Measurements from ENCODE around the gene TMEM52. TPM values are rescaled to one million over a fixed set of nuclear protein-coding genes. Genes with fewer than 3 reads are reported as not detected.

The TMEM52 gene
- total and polyA plus RNA-seq, 2 of the 8 experiments (the other 6 are each of a cell fraction or from before 2014, with no cell fraction given), result 14.6 to 30.2 TPM

DNA sequence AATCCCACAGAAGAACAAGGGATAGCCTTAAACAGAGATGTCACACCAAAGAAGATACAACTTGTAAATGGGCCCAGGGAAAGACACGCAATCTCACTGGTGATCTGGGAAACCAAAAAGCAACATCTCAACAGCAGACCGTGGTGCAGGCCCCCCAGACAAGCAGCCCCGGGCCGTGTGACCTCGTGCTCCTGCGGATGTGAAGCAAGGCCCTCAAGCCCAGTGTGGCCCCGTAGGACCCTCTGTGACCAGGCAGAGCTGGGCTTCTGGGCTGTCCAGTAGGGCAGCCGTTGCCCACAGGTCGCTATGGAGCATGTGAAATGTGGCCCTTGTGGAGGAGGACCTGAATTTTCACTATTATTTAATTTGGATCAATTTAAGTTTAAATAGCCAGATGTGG is 34.9 kb upstream of the TMEM52 start:
- Histone ChIP-seq H4K20me1 (replicated peaks in 1 of 2; ENCODE audit: control insufficient read depth in 1 of 2, insufficient read depth in 2 of 2, low read length in 2 of 2) (peaks cover 0 to 1% of the 10 kb centered on the region in 2 experiments), H2BK5ac (ENCODE audit: low read depth, low read length) (no peak overlapping the region), H3K27ac (ENCODE audit: low read depth, low read length) (no peak overlapping the region), H3K79me2 (ENCODE audit: control insufficient read depth in 1 of 2, insufficient read depth in 2 of 2, low read length in 2 of 2) (no peaks in the 10 kb centered on the region), H3K9me3 (ENCODE audit: insufficient read depth in 2 of 2, low read depth in 1 of 2, low read length in 1 of 2) (peaks cover 0 to 5% of the 10 kb centered on the region in 2 experiments; a peak in 1 of 4 replicates), H3K4me1 (replicated peaks in 1 of 4; ENCODE audit: control insufficient read depth in 3 of 4, insufficient read depth in 4 of 4, low read length in 3 of 4) (no peaks in the 10 kb centered on the region), H2BK120ac (replicated peaks; ENCODE audit: low read depth, low read length) (no peak overlapping the region), H2BK15ac (ENCODE audit: low read length) (no peak overlapping the region), H2BK12ac (ENCODE audit: low read depth, low read length) (no peak overlapping the region), H3K36me3 (ENCODE audit: control insufficient read depth in 2 of 4, insufficient read depth in 4 of 4, low read length in 3 of 4) (no peaks in the 10 kb centered on the region; a peak in 1 of 8 replicates), H2BK20ac (ENCODE audit: low read length) (no peak overlapping the region), H4K5ac (ENCODE audit: insufficient read length, low read depth, low read length) (no peak overlapping the region), H3K27me3 (replicated peaks in 1 of 4; ENCODE audit: control insufficient read depth in 3 of 4, extremely low read depth in 1 of 4, insufficient read depth in 3 of 4, low read length in 3 of 4) (no peaks in the 10 kb centered on the region; a peak in 1 of 7 replicates), H3K79me1 (ENCODE audit: low read depth, low read length) (no peaks in the 10 kb centered on the region), H3K23ac (ENCODE audit: insufficient read length) (no peak overlapping the region), H3K23me2 (ENCODE audit: low read depth, low read length) (no peaks in the 10 kb centered on the region), H2AFZ (ENCODE audit: low read length) (no peak overlapping the region), H4K91ac (replicated peaks; ENCODE audit: insufficient read length, low read length) (no peak overlapping the region), H3K9ac (replicated peaks in 1 of 4; ENCODE audit: extremely low read depth in 1 of 4, low read depth in 3 of 4, low read length in 3 of 4) (no peak overlapping the region), H3K4ac (replicated peaks; ENCODE audit: insufficient read length, low read depth, low read length) (no peak overlapping the region), H3K56ac (replicated peaks; ENCODE audit: insufficient read length, low read depth, low read length) (no peak overlapping the region), H2AK5ac (ENCODE audit: low read depth, low read length) (no peak overlapping the region), H3K4me2 (ENCODE audit: insufficient read depth in 1 of 2, low read depth in 2 of 2, low read length in 2 of 2) (no peak overlapping the region), H3K4me3 (ENCODE audit: extremely low read depth in 1 of 4, insufficient read depth in 2 of 4, low read depth in 3 of 4, low read length in 4 of 4) (no peak overlapping the region), H4K8ac (ENCODE audit: extremely low read depth, insufficient read depth, low read length) (no peak overlapping the region), H3K18ac (ENCODE audit: extremely low read depth, low read length) (no peak overlapping the region), H3K14ac (ENCODE audit: insufficient read length) (no peak overlapping the region)
- ChIA-PET POLR2A (ENCODE audit: partially characterized antibody) (no interaction called here), CTCF (ENCODE audit: partially characterized antibody) (interaction anchor here (0.9 to 15.6 kb wide), 9 partner anchors 9 to 127 kb away, joined by 3 to 249 read pairs (median 4); partner anchors contain the start of gene PRKCZ)
- DNase-seq (ENCODE audit: low read depth in 1 of 2, low spot score in 2 of 2) (no peak), FAIRE-seq (no peak)
- 91% methylated on average over 9 of the region's 9 CpGs; no CpG with 5 or more reads in 1 of the 2 experiments for WGBS, 2 experiments (ENCODE audit: extremely low coverage in 1 of 2, insufficient coverage in 1 of 2, insufficient read length in 1 of 2, insufficient replicate concordance in 2 of 2, low coverage in 1 of 2, low lambda C conversion rate in 2 of 2, missing lambda C conversion rate in 1 of 2)
- TF ChIP-seq EP300 (IDR thresholded peaks at IDR 0.05; ENCODE audit: borderline replicate concordance in 1 of 2, low read depth in 2 of 2, low read length in 2 of 2), result no peak
- TF ChIP-seq CHD2 (IDR thresholded peaks at IDR 0.05; ENCODE audit: low read length), result no peak
- TF ChIP-seq CREB1 (IDR thresholded peaks at IDR 0.05), result no peak
- TF ChIP-seq CBX8 (IDR thresholded peaks at IDR 0.05; ENCODE audit: borderline replicate concordance, low read depth, low read length), result no peak
- no peak for TF ChIP-seq SUZ12 (IDR thresholded peaks at IDR 0.05; ENCODE audit: low read length)
- no peak for TF ChIP-seq ZNF274 (IDR thresholded peaks at IDR 0.05; ENCODE audit: borderline replicate concordance, extremely low read depth, low read length)
- TF ChIP-seq, protein P1, sequence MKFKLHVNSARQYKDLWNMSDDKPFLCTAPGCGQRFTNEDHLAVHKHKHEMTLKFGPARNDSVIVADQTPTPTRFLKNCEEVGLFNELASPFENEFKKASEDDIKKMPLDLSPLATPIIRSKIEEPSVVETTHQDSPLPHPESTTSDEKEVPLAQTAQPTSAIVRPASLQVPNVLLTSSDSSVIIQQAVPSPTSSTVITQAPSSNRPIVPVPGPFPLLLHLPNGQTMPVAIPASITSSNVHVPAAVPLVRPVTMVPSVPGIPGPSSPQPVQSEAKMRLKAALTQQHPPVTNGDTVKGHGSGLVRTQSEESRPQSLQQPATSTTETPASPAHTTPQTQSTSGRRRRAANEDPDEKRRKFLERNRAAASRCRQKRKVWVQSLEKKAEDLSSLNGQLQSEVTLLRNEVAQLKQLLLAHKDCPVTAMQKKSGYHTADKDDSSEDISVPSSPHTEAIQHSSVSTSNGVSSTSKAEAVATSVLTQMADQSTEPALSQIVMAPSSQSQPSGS (IDR thresholded peaks at IDR 0.05; ENCODE audit: low read length), result no peak
- no peak for TF ChIP-seq MAFK (IDR thresholded peaks at IDR 0.05; ENCODE audit: low read depth, low read length)
- TF ChIP-seq HDAC2 (IDR thresholded peaks at IDR 0.05; ENCODE audit: borderline replicate concordance in 1 of 2, low read depth in 2 of 2, low read length in 2 of 2), result no peak
- TF ChIP-seq TAF1 (IDR thresholded peaks at IDR 0.05; ENCODE audit: low read depth, low read length), result no peak
- TF ChIP-seq SAP30 (IDR thresholded peaks at IDR 0.05; ENCODE audit: insufficient read depth, insufficient replicate concordance, low read length), result no peak
- no peak for TF ChIP-seq POLR2AphosphoS5 (IDR thresholded peaks at IDR 0.05; ENCODE audit: low read depth, low read length)

Measured in H1 (cell line).